Islet precursor cell (in vitro differentiated cells): ENCODE data around the gene TET1.
"Not testable (repeated sequence)": the region's sequence is repeated elsewhere in the genome, so short reads cannot be mapped to it uniquely, and the experiment has no call there.

Experiments
- DNase-seq: peaks from one replicate; pipeline ENCODE4 v3.0.0-alpha.2; 2018

TET1 gene

GRCh38 chr10:68720793-68721672 is 160.9 kb downstream of the TET1 start, which contains the start of gene CCAR1:
Gene CCAR1, plus strand, starts transcription at chr10:68721239. Its CDS starts 1,266 bp downstream, at chr10:68722505.
- DNase-seq = peak; percentile 99

- DNase-seq = no peak
Observed at GRCh38 chr10:68721673-68722335, 161.7 kb downstream of the TET1 start.

GRCh38 chr10:68725016-68725415 is 164.9 kb downstream of the TET1 start:
- no peak for DNase-seq

DNA sequence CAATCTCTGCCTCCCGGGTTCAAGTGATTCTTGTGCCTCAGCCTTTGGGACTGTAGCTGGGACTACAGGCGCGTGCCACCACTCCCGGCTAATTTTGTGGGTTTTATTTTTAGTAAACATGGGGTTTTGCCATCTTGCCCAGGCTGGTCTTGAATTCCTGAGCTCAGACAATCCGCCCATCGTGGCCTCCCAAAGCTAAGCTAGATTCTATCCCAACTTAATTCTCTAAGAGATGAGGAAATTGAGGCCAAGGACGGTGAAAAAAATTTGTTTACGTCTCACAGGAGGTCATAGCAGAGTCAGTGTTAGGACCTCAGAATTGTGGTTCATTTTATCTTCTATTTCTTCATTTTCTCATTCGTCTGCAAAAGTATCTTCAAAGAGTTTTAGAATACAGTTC is 167.0 kb downstream of the TET1 start:
- DNase-seq = no peak

DNA sequence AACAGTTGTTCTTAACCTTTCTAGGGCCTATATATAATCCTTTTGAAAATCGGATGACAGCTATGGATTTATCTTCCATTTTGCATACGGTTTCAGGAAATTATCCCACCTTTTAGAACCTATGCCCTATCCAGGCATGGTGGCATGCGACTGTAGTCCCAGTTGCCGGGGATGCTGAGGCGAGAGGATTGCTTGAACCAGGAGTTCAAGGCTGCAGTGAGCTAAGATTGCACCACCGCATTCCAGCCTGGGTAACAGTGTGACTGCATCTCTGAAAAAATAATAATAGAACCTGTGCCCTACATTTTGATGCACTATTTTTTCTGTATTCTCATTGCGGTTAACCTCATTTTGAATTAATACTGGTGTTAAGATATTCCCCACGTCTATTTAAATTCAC is 172.5 kb downstream of the TET1 start:
- no peak for DNase-seq

GRCh38 chr10:68734349-68734748 is 174.2 kb downstream of the TET1 start:
- DNase-seq = no peak

- DNase-seq = no peak
Observed at GRCh38 chr10:68735119-68735518, 175.0 kb downstream of the TET1 start.

GRCh38 chr10:68735739-68736138 is 175.6 kb downstream of the TET1 start:
- not testable (repeated sequence) for DNase-seq

- DNase-seq = not testable (repeated sequence)
Observed at GRCh38 chr10:68740676-68741075, 180.5 kb downstream of the TET1 start.

GRCh38 chr10:68742397-68742796 is 182.3 kb downstream of the TET1 start:
- DNase-seq = no peak
